ENCODE measurements around the gene RNF167. TPM values are rescaled to one million over a fixed set of nuclear protein-coding genes. Genes with fewer than 3 reads are reported as not detected.

Gene RNF167
- polyA plus RNA-seq, 10 donors = 61.9 to 77.7 (median 68.3) TPM

DNA sequence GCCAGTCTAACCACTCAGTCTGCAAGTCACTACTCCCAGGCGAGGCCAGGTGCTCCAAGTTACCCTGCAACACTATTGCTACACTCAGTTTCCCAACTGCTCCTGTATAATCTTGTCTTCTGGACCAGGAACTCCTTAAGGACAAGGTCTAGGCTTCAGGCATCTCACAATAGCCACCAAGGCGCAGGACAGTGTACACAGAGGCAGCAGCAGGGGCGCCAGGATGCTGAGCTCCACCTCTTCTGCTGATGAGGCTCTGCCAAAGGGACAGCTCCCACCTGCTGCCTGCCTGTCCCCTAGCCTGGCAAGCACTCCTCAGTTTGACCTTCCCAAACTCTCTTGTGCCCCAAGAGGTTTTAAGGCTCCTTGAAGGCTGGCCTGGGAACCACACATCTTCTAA, 3.6 kb upstream of the RNF167 start:
- DNase-seq = no peak

- no peak for DNase-seq
Measured at GRCh38 chr17:4937553-4937952, 2.5 kb upstream of the RNF167 start.

DNA sequence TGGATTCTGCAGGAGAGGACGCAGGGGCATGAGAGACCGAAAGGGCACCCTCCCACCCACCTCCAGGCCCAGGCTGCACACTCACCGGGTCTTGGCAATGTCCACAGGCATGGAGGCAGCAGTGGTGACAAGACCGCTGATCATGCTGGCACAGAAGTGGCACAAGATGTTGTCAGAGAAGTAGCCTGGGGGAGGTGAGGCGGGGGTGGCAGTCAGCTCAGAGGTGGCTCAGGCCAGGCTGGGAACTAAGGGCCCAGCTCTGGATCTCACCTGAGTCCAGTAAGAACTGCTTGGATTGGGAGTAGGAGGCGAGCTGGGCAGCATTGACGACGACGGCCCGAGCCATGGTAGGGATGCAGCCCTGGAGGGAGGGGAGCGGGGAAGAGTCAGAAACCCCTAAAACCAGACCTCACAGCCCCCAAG, 2.0 kb upstream of the RNF167 start:
- no peak for DNase-seq

GRCh38 chr17:4938688-4939545, 1.2 kb upstream of the RNF167 start:
- no peak for DNase-seq

- DNase-seq = no peak
Measured at GRCh38 chr17:4939546-4939795, 597 bp upstream of the RNF167 start.

DNA sequence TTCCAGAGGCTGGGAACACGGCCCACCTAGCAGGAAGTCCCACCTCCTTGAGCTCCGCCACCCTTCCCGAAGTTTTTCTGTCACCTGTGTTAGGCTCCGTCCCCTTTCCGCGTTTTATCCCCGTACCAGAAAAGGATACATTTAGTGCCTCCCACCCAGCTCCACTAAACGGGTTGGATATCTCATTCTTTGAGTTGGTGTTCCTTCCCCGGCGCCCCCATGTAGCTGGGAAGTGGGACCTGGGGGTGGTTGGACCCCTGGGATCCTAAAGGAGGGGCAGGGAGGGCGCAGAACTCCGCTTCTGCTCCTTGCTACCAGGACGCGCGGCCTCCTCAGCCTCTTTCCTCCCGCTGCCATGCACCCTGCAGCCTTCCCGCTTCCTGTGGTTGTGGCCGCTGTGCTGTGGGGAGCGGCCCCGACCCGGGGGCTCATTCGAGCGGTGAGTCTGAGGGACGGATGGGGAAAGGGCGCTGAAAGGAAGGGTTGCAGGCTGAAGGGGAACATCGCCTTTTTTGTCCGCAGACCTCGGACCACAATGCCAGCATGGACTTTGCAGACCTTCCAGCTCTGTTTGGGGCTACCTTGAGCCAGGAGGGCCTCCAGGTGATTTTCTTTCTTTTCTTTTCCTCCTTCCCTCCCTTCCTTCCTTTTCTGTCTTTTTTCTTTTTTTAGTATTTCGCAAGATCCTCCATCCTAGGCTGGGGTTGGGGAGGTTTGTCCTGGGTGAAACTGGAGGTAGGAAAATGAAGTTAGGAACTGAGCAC, 669 bp downstream of the RNF167 start:
- no peak for DNase-seq

DNA sequence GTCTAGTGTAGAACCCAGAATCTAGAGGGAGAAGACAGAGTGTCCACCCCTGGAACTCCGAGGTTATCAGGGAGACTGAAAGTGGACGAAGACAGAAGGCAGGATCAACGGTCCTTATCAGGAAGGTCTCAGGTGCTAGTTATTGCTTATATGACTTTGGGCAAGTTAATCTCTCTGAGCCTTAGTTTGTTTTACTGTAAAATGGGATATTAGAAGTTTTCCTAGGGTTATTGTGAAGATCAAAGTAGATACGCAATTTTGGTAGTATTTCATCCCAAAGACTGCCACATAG, 1.2 kb downstream of the RNF167 start:
- no peak for DNase-seq

- no peak for DNase-seq
Measured at GRCh38 chr17:4942760-4943508, 2.9 kb downstream of the RNF167 start.

DNA sequence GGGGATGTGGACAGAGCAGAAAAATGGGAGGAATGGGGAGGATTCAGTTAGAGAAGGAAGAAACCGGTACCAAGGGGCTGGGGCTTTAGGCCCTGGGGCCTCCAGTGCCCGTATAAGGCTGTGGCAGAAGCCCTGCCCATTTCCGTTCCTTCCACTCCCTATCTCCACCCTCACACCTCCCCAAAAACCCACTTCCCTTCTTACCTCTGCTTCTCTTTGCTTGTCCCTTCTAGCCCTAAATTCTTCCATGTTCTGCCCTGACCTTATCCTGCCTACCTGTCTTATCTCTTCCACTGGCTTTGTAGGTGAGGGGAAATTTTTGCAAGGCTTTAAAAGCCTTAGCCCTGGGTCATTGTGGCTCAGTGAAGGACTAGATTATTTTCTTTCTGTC, 4.1 kb downstream of the RNF167 start:
- DNase-seq = no peak

- no peak for DNase-seq
Measured at GRCh38 chr17:4944554-4945175, 4.6 kb downstream of the RNF167 start.

- peak in 2 of 3 donors; percentile 49 to 69 for DNase-seq
Measured at GRCh38 chr17:4945176-4945943, 5.3 kb downstream of the RNF167 start.

DNA sequence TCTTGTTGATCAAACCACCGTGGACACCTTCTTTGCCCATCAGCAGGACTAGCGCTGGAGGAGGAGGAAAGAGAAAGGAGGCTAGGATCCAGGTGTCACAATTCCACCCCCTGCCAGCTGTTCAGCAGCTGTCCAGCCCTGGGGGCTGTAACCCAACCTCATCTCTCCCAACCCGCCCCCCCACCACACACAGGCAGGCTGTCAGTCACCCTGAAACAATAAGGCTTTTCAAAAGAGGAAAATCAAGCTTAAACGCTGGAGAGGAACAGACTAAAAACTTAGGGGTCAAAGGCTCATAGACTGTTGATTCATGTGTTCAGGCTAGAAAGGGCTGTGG, 5.8 kb downstream of the RNF167 start:
- DNase-seq = no peak

DNA sequence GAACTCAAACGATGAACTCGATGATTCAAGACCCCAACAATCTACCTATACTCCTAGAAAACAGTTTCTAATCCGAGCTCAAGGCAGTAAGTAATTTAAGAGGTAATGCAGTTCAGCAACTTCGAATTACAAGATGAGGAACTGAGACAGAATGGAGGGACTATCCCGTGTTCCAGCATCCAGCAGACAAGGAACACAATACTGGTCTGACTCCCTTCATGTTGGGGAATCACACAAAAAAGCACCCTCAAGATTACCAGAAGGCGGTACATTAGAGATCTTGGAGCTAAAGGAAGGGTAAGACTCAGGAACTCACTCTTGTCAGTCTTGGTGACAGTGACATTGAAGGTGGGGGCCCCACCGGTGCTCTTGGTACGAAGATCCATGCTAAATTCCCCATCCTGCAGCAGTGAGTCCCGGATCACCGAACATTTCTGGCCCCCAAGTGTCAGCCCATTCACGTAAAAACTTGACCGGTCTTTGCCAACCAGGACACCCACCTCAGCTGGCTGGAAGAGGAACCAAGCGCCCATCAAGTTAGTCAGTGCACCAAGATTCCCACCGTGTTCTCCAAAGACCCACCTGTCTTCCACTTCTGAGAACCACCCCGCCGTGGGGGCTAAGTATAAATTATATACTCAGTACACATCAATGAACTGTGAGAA, 6.4 kb downstream of the RNF167 start:
- no peak for DNase-seq

DNA sequence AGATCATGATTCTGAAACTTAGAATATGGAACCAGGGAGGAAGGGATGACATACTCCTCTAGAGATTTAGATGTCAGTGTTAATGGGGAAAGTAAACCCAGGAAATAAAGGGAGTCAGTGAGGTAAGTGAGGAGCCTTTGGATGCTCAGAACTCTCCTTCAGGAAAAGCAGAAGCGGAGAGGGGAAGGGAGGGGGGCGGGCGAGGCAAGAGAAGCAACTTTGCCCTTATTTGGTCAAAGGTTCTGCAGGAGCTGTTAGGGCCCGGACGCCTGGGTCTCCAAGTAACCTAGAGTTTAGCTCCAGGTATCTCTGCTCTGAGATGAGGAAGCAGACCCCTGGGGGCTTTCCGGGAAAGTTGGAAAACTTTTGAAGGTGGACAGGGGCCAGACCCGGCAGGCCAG, 6.9 kb downstream of the RNF167 start:
- no peak for DNase-seq

DNA sequence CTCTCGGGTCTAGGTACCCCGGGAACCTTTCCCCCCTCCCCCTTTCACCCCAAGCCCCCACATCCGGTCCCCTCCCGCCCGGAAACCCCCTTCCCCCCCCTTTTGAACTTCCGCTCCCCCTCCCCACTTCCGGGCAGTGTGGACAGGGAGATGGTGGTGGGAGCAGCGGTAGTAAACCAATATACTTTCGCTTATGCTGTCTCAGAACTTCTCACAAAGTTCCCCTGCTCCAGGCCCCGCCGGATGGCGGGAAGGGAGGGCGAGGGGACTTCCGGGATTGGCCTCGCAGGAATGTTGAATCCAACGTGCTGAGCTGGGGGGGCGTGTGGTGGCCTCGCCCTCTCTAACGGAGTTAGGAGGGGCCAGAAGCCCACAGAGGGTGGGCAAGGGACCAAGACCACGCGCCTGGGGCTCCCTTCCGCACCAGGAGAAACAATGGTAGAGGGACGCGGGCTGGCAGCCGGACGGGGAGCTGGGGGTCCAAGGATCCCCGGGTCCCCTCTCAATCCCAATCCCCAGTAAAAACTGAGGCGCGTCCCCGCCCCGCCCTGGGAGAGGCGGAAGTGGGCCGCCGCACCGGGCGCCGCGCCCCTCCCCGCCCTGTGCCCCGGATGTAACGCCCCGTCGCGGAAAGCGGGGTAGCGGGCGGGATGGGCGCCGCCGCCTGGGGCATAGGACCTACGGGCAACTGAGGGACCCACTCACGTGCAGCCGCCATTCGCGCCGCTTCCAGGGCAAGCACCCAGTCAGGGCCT, 7.5 kb downstream of the RNF167 start:
- peak in 2 of 3 donors; percentile 71 to 88 for DNase-seq

DNA sequence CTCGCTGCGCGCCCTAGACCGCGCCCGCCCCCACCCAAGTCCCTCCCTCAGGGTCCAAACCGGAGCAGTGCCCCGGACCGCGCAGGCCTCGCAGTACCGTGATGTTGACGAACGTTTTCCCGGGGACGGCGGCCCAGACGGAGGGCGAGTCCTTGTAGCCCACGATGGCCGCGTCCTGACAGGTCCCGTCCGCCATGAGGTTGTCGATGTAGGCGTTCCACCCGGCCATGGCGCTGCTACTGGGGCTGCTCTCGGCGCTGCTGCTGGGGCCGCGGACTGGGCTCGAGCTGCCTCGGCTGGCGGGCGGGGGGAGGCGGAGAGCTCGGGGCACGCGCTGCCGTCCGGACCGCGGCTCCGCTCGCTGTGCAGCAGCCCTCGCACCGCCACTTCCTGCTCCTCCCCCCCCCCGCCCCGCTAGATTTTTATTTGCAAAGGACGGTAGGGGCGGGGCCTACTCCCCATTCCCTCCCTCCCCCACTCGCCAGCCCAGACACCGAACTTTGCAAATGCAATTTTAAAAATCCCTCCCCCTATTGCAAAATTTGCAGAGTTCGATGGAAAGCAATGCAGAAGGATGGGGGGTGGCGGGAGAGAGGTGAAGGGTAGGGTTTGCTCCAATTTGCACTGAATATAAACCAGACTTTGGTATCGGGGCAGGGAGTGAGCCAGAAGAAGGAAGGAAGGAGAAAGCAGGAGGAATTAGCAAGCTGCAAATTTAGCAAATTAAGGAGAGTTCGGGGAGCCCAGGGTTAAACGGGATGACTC, 8.3 kb downstream of the RNF167 start, which contains the start of gene PFN1:
PFN1 (minus strand) TSS at position 365 of the 765 bp plus-strand sequence; CDS start at position 229, 136 bp downstream.
- DNase-seq = peak; percentile 94 to 98 (median 94)

DNA sequence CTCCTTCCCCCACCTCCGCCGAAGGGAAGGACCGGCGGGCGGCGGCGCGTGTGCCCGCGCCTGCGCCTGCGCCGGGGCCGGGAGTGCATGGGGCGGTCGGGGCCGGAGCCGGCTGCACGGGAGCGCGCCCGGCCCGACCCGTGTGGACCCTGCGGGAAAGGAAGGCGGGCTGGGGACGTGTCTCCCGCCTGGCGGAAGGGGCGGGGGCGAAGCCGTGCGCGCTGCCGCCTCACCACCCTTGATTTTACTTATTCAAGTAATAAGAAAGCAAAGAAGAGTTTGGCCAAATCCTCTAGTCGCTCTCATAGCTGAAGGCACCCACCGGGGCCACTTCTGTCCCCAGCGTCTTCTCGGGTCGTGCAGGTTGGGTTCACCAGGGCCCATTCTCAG, 8.9 kb downstream of the RNF167 start:
- DNase-seq = peak; percentile 93 to 96 (median 93)

- DNase-seq = peak; percentile 55 to 84 (median 73)
Measured at GRCh38 chr17:4949321-4950074, 9.4 kb downstream of the RNF167 start.

All from muscle of back (tissue), 11 donors.